Body of pancreas (tissue), 4 donors: ENCODE measurements around the gene PGA3.
"Not testable (repeated sequence)": the region's sequence is repeated elsewhere in the genome, so short reads cannot be mapped to it uniquely, and the experiment has no call there.

Experiments used
- CTCF ChIP-seq, 7 experiments: fragments of 450-650 bp in 4 of 7; fragments of 200-600 bp in 3 of 7; sonication (generic) in 3 of 7; IDR thresholded peaks; one replicate each; pipeline ENCODE4 v1.5.1; 2016 to 2019; ENCODE audit warnings: antibody characterized with exemption in 7 of 7
- POLR2A ChIP-seq, 3 donors: fragments of 450-650 bp; IDR thresholded peaks; one replicate each; pipeline ENCODE4 v1.6.1; 2016; ENCODE audit warnings: antibody characterized with exemption in 3 of 3, mild to moderate bottlenecking in 2 of 3

GRCh38 chr11:61245284-61245964 is 42.1 kb downstream of the PGA3 start:
- TF ChIP-seq CTCF, POLR2A (IDR thresholded peaks at IDR 0.05): not testable (repeated sequence)
